ENCODE measurements around the gene PAGR1.

PAGR1 gene

GRCh38 chr16:29811896-29812665 lies 3.9 kb upstream of the PAGR1 start, which contains the start of gene PRRT2:
PRRT2 (plus strand) TSS chr16:29812193; CDS start chr16:29813055, 862 bp downstream.
- no peak for TF ChIP-seq CTCF (conservative IDR thresholded peaks at IDR 0.05; ENCODE audit: low read depth, low read length)
- DNase-seq (ENCODE audit: low read depth) = no peak
- peak within 1 kb of the TSS; percentile 56 for H3K4me3 ChIP-seq (ENCODE audit: low read length)

GRCh38 chr16:29812754-29813643 lies 3.0 kb upstream of the PAGR1 start:
- no peak for TF ChIP-seq CTCF (conservative IDR thresholded peaks at IDR 0.05; ENCODE audit: low read depth, low read length)
- no peak for DNase-seq (ENCODE audit: low read depth)
- peak overlapping the region; percentile 56 for H3K4me3 ChIP-seq (ENCODE audit: low read length)

- TF ChIP-seq CTCF (conservative IDR thresholded peaks at IDR 0.05; ENCODE audit: low read depth, low read length) = no peak
- DNase-seq (ENCODE audit: low read depth) = no peak
- H3K4me3 ChIP-seq (ENCODE audit: low read length) = no peak overlapping the region
These were observed 2.0 kb upstream of the PAGR1 start for GRCh38 chr16:29813644-29814562.

- no peak overlapping the region for H3K4me3 ChIP-seq (ENCODE audit: low read length)
- TF ChIP-seq CTCF (conservative IDR thresholded peaks at IDR 0.05; ENCODE audit: low read depth, low read length) = no peak
- no peak for DNase-seq (ENCODE audit: low read depth)
These were observed 1.4 kb upstream of the PAGR1 start for GRCh38 chr16:29814592-29814991.

- TF ChIP-seq CTCF (conservative IDR thresholded peaks at IDR 0.05; ENCODE audit: low read depth, low read length) = no peak
- H3K4me3 ChIP-seq (ENCODE audit: low read length) = peak overlapping the region; percentile 84
- no peak for DNase-seq (ENCODE audit: low read depth)
These were observed 775 bp upstream of the PAGR1 start for GRCh38 chr16:29815032-29815721.

All from retinal pigment epithelial cell (primary cell).